ENCODE data around the gene GPR75.

- TF ChIP-seq YY1 (IDR thresholded peaks at IDR 0.05; ENCODE audit: insufficient read depth, insufficient read length) (no peak), SUZ12 (IDR thresholded peaks at IDR 0.05; ENCODE audit: extremely low read depth, insufficient read depth, insufficient read length) (no peak), ZNF274 (IDR thresholded peaks at IDR 0.05; ENCODE audit: low read depth, low read length) (no peak)
These were observed 46.6 kb downstream of the GPR75 start for GRCh38 chr2:53813151-53813550.

All from NT2/D1 (cell line).